Stomach (tissue), 9 donors: ENCODE results near the gene NPBWR2. TPM values are rescaled to one million over a fixed set of nuclear protein-coding genes. Genes with fewer than 3 reads are reported as not detected.
"Not testable (repeated sequence)": the region's sequence is repeated elsewhere in the genome, so short reads cannot be mapped to it uniquely, and the experiment has no call there.

Source experiments
- DNase-seq, 2 donors: peaks; one replicate each; pipeline versions ENCODE4 v3.0.0 to v3.0.0-alpha.2; 2013 to 2019
- H3K27ac ChIP-seq, 5 donors: fragments of 200-600 bp in 4 of 5; sonication (generic) in 4 of 5; one replicate each; pipeline ENCODE4 v1.5.1; 2013 to 2019; ENCODE audit warnings: mild to moderate bottlenecking in 1 of 5, moderate library complexity in 1 of 5
- H3K27me3 ChIP-seq, 3 donors: fragments of 200-600 bp; sonication (generic); one replicate each; pipeline ENCODE4 v1.5.1; 2017 to 2019; ENCODE audit warnings: mixed run types in 1 of 3
- H3K36me3 ChIP-seq, 4 donors: fragments of 200-600 bp; sonication (generic); 1 replicate in 3 of 4; 2 replicates in 1 of 4; pipeline ENCODE4 v1.5.1; 2016 to 2019
- H3K4me1 ChIP-seq, 4 donors: fragments of 200-600 bp; sonication (generic); one replicate each; pipeline ENCODE4 v1.5.1; 2016 to 2019
- H3K4me3 ChIP-seq, 4 donors: fragments of 200-600 bp; sonication (generic) in 3 of 4; one replicate each; pipeline ENCODE4 v1.5.1; 2016 to 2019; ENCODE audit warnings: mild to moderate bottlenecking in 1 of 4
- H3K9me3 ChIP-seq, 4 donors: fragments of 200-600 bp; sonication (generic); one replicate each; pipeline ENCODE4 v1.5.1; 2016 to 2019
- CTCF ChIP-seq, 7 experiments: fragments of 450-650 bp in 4 of 7; fragments of 200-600 bp in 3 of 7; sonication (generic) in 3 of 7; IDR thresholded peaks; one replicate each; pipeline ENCODE4 v1.5.1; 2016 to 2019; ENCODE audit warnings: antibody characterized with exemption in 7 of 7, control low read depth in 2 of 7, mild to moderate bottlenecking in 1 of 7
- EP300 ChIP-seq: sonication (generic); formaldehyde crosslinking; IDR thresholded peaks from one replicate; pipeline ENCODE4 v1.6.1; 2017; ENCODE audit warnings: antibody characterized with exemption
- POLR2A ChIP-seq, 4 donors: fragments of 450-650 bp; IDR thresholded peaks; one replicate each; pipeline ENCODE4 v1.6.1; 2016; ENCODE audit warnings: antibody characterized with exemption in 4 of 4, control low read depth in 2 of 4, mild to moderate bottlenecking in 1 of 4, moderate library complexity in 1 of 4
- POLR2AphosphoS5 ChIP-seq, 3 donors: sonication (generic); formaldehyde crosslinking; IDR thresholded peaks; one replicate each; pipeline ENCODE4 v1.6.1; 2016; ENCODE audit warnings: antibody characterized with exemption in 3 of 3
- WGBS, 5 donors: extraction: QIAGEN DNeasy Blood & Tissue Kit in 3 of 5; methylation state at CpG; one replicate each; pipeline versions ENCODE4 v1.1.5 to v1.1.7; 2013 to 2018; 5-methylcytosine and 5-hydroxymethylcytosine counted together
- intact Hi-C: fragments of 100-400 bp; cut with DNase I; formaldehyde crosslinking; loops from one replicate; pipeline ENCODE4 v1.15.1; 2023; ENCODE audit warnings: low total_unique reads
- polyA plus RNA-seq, 3 donors: library from polyadenylated mRNA; stranded (reverse); fragments of 200-250 nt; gene quantifications; one replicate each; pipeline ENCODE4 v1.2.3, GENCODE V29; 2013
- total RNA-seq, 5 donors: library from RNA; depleted of rRNA; stranded (reverse); fragments of >200 nt; gene quantifications; one replicate each; pipeline versions ENCODE4 v1.1.0 to v1.2.3, GENCODE V29; 2014 to 2016
- donor health status: healthy with polysubstance abuse.
- donor health status: Bipolar disorder and iron deficiency.
- donor health status: healthy.

Gene NPBWR2
- total and polyA plus RNA-seq, 8 donors, result not detected

DNA sequence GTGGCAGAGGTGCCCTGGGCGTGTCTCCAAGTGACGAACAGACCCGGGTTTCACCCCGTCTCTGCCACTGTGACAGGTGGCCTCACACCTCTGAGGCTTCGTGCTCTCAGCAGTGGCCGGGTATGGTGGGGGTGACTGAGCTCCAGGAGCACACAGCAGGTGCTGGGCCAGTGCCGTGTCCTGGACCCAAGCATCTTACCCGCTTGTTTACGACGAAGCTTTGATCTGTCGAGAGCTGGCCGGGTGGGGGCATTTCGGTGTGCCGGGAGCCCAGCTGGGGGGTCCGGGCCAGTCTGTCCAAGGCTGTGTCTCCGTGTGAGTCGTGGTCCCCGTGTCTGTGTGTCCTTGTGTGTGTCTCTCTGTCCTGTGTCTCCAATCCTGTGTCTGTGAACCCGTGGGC is 16.0 kb downstream of the NPBWR2 start:
- Histone ChIP-seq H3K9me3 (peaks cover 0 to 5% (median 0%) of the 10 kb centered on the region in 4 donors), H3K27ac (no peak overlapping the region), H3K4me1 (no peaks in the 10 kb centered on the region), H3K36me3 (no peaks in the 10 kb centered on the region), H3K4me3 (no peak overlapping the region), H3K27me3 (peaks cover 0 to 44% (median 12%) of the 10 kb centered on the region in 3 donors)
- 65 to 77% (median 70%) methylated on average over 10 to 19 of the region's 19 CpGs for WGBS, 5 donors
- TF ChIP-seq POLR2AphosphoS5 (IDR thresholded peaks at IDR 0.05), result no peak
- no peak for DNase-seq
- intact Hi-C loops, result no loop called here

DNA sequence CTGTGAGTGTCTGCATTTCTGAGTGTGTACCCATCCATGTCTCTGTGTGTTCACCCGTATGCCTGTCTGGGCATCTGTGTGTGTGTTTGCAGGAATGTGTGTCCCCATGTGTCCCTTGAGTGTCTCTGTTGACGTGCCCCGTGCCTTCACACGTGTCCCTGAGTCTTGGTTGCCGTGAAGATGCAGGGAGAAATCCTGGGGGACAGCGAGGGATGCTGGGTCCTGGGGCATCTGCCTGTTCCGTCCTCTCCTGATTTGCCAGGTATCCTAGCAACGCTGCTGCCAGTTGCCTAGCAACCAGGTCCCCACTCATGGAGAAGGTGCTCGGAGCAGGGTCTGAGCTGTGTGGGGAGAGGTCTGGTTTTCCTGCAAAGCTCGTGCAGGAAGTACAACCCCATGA is 17.2 kb downstream of the NPBWR2 start:
- Histone ChIP-seq H3K36me3 (no peaks in the 10 kb centered on the region), H3K27me3 (peaks cover 0 to 45% (median 18%) of the 10 kb centered on the region in 3 donors), H3K4me3 (no peak overlapping the region), H3K9me3 (peaks cover 0 to 5% (median 0%) of the 10 kb centered on the region in 4 donors), H3K4me1 (no peaks in the 10 kb centered on the region), H3K27ac (no peak overlapping the region)
- DNase-seq, result no peak
- intact Hi-C loops, result no loop called here
- 32 to 64% (median 50%) methylated on average over 9 to 10 of the region's 10 CpGs for WGBS, 5 donors
- no peak for TF ChIP-seq POLR2A (IDR thresholded peaks at IDR 0.05)

DNA sequence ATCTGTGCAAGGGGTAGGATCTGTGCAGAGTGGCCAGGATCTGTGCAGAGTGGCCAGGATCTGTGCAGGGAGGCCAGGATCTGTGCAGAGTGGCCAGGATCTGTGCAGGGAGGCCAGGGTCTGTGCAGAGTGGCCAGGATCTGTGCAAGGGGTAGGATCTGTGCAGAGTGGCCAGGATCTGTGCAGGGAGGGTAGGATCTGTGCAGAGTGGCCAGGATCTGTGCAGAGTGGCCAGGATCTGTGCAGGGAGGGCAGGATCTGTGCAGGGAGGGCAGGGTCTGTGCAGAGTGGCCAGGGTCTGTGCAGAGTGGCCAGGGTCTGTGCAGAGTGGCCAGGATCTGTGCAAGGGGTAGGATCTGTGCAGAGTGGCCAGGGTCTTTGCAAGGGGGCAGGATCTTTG is 18.8 kb downstream of the NPBWR2 start:
- intact Hi-C loops, H3K4me3 ChIP-seq, H3K36me3 ChIP-seq, H3K9me3 ChIP-seq, DNase-seq, H3K27ac ChIP-seq: not testable (repeated sequence)
- Histone ChIP-seq H3K4me1 (peaks cover 7 to 14% (median 14%) of the 10 kb centered on the region in 4 donors), H3K27me3 (peaks cover 3 to 61% (median 33%) of the 10 kb centered on the region in 3 donors)

DNA sequence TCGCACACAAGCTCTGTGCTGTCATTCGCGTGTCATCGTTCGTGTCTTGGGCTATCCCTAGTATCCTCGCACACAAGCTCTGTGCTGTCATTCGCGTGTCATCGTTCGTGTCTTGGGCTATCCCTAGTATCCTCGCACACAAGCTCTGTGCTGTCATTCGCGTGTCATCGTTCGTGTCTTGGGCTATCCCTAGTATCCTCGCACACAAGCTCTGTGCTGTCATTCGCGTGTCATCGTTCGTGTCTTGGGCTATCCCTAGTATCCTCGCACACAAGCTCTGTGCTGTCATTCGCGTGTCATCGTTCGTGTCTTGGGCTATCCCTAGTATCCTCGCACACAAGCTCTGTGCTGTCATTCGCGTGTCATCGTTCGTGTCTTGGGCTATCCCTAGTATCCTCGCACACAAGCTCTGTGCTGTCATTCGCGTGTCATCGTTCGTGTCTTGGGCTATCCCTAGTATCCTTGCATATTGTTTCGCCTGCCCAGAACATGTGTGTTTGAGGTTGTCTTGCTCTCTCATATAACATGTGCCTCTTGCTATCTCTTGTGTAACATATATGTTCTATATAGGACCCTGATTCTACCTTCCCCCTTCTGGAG is 20.0 kb downstream of the NPBWR2 start:
- H3K27ac ChIP-seq, intact Hi-C loops, H3K4me3 ChIP-seq, H3K36me3 ChIP-seq, H3K9me3 ChIP-seq, DNase-seq: not testable (repeated sequence)
- 94 to 99% (median 96%) methylated on average over 6 to 10 of the region's 36 CpGs for WGBS, 5 donors
- Histone ChIP-seq H3K4me1 (peaks cover 14 to 26% (median 25%) of the 10 kb centered on the region in 4 donors), H3K27me3 (peaks cover 3 to 64% (median 31%) of the 10 kb centered on the region in 3 donors)

GRCh38 chr20:64086801-64087200 is 20.6 kb downstream of the NPBWR2 start:
- H3K4me3 ChIP-seq, result no peak overlapping the region
- H3K9me3 ChIP-seq, result peaks cover 0 to 5% (median 0%) of the 10 kb centered on the region in 4 donors
- peaks cover 14 to 32% (median 31%) of the 10 kb centered on the region in 4 donors for H3K4me1 ChIP-seq
- H3K36me3 ChIP-seq, result no peaks in the 10 kb centered on the region
- no peak for TF ChIP-seq EP300
- TF ChIP-seq CTCF (IDR thresholded peaks at IDR 0.05), result no peak
- TF ChIP-seq POLR2A (IDR thresholded peaks at IDR 0.05), result no peak
- TF ChIP-seq POLR2AphosphoS5 (IDR thresholded peaks at IDR 0.05), result no peak
- peaks cover 3 to 68% (median 31%) of the 10 kb centered on the region in 3 donors for H3K27me3 ChIP-seq
- 76 to 90% (median 81%) methylated on average over 7 to 11 of the region's 11 CpGs for WGBS, 5 donors
- intact Hi-C loops, result no loop called here
- no peak for DNase-seq
- no peak overlapping the region for H3K27ac ChIP-seq

DNA sequence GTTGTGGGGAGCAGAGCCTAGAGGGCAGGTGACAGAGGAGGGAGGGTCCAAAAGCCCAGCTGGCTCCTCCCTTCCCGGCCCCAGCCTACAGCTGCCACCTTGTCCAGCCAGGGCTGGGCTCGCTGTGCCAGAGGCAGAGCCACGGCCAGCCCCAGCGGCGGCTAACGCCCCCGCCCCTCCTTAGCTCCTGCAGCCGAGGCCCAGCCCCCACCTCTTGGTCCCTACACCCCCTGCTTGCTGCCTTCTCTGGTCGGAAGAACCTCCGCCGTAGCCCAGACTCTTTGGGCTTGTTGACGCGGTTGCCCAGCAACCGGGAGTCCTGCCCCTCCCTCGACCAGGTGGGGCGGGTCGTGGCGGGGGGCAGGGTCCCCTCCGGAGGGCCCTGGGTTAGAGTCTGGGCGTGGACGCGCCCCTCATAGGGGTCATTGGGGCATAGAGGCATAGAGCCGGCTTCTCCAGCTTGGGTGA is 22.6 kb downstream of the NPBWR2 start:
- Histone ChIP-seq H3K4me1 (peaks cover 14 to 50% (median 41%) of the 10 kb centered on the region in 4 donors), H3K9me3 (peaks cover 0 to 5% (median 0%) of the 10 kb centered on the region in 4 donors), H3K36me3 (no peaks in the 10 kb centered on the region), H3K27me3 (peaks cover 3 to 66% (median 31%) of the 10 kb centered on the region in 3 donors), H3K4me3 (peak overlapping the region in 1 of 4 donors; percentile 75), H3K27ac (no peak overlapping the region)
- WGBS, 5 donors, result 5 to 14% (median 10%) methylated on average over 16 to 23 of the region's 23 CpGs
- intact Hi-C loops, result no loop called here
- TF ChIP-seq POLR2A (IDR thresholded peaks at IDR 0.05) (no peak), POLR2AphosphoS5 (IDR thresholded peaks at IDR 0.05) (no peak), CTCF (IDR thresholded peaks at IDR 0.05) (no peak), EP300 (no peak)
- DNase-seq, result no peak
